HG03558 (cell line): Measurements from ENCODE around the gene SMTNL2.

Experiments used
- ATAC-seq: cut with Tn5 transposase; IDR thresholded peaks from one replicate; pipeline ENCODE4 v1.9.1; 2021; ENCODE audit warnings: moderate number of reproducible peaks; ENCODE audit not compliant: unreplicated experiment; ENCODE audit errors: extremely low read depth

The SMTNL2 gene

GRCh38 chr17:4584101-4584916 lies at the start of gene SMTNL2:
SMTNL2 (plus strand) TSS chr17:4584529; CDS start chr17:4584606, 77 bp downstream.
- no peak for ATAC-seq

GRCh38 chr17:4534928-4535666 lies 49.2 kb upstream of the SMTNL2 start:
- ATAC-seq = no peak

GRCh38 chr17:4535667-4536258 lies 48.6 kb upstream of the SMTNL2 start:
- no peak for ATAC-seq

- no peak for ATAC-seq
Observed at GRCh38 chr17:4536259-4536741, 48.0 kb upstream of the SMTNL2 start.

- ATAC-seq = no peak
Observed at GRCh38 chr17:4536742-4537411, 47.5 kb upstream of the SMTNL2 start.

- ATAC-seq = no peak
Observed at GRCh38 chr17:4537451-4538235, 46.7 kb upstream of the SMTNL2 start.

- no peak for ATAC-seq
Observed at GRCh38 chr17:4538236-4539002, 45.9 kb upstream of the SMTNL2 start.

- ATAC-seq = no peak
Observed at GRCh38 chr17:4539025-4539424, 45.3 kb upstream of the SMTNL2 start.

- ATAC-seq = no peak
Observed at GRCh38 chr17:4539576-4540223, 44.6 kb upstream of the SMTNL2 start.

- ATAC-seq = no peak
Observed at GRCh38 chr17:4540224-4540651, 44.1 kb upstream of the SMTNL2 start.

- no peak for ATAC-seq
Observed at GRCh38 chr17:4540687-4541327, 43.5 kb upstream of the SMTNL2 start.

GRCh38 chr17:4541328-4542002 lies 42.9 kb upstream of the SMTNL2 start:
- ATAC-seq = no peak

- no peak for ATAC-seq
Observed at GRCh38 chr17:4542003-4542725, 42.2 kb upstream of the SMTNL2 start.

- ATAC-seq = no peak
Observed at GRCh38 chr17:4542726-4543191, 41.6 kb upstream of the SMTNL2 start.

- no peak for ATAC-seq
Observed at GRCh38 chr17:4543557-4544026, 40.7 kb upstream of the SMTNL2 start.

GRCh38 chr17:4544135-4544950 lies 40.0 kb upstream of the SMTNL2 start:
- no peak for ATAC-seq
